ENCODE measurements around the gene SRGAP3. TPM values are rescaled to one million over a fixed set of nuclear protein-coding genes. Genes with fewer than 3 reads are reported as not detected.

The SRGAP3 gene
- total RNA-seq, 2 donors from 2014 or later, result 2.6 to 12.8 TPM

DNA sequence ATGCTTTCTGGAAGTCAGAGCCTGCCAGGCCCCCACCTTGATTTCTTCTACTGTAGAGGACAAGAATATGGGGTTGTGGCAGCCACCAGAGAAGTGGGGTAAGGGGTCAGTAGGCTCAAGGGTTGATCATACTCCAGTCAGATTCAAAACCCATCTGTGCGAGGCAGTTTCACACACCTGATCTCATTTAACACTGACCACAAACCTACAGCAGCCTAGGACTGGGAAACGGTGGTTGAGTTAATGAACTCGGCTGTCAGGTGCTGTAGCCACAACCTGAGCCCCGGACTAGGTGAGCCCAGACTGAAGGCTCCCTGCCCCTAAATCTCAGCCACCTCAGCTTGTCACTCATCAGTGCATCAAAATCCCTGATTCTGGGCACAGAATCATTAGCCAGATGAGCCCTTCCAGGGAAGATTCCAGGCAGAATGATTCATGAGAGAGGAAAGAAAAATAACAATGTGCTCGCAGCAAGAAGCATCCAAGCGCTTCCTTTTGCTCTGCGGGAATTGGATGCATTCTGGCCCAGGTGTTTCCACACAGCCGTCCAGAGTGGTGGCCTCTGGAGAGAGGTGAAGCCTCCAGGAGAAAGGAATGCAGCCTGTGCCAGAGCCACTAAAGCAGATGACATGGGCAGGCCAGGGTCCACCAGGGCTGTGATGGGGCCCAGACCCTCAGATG, 102.1 kb downstream of the SRGAP3 start:
- Histone ChIP-seq H3K9me3 (no peaks in the 10 kb centered on the region), H3K4me3 (no peak overlapping the region), H3K27me3 (replicated peaks; ENCODE audit: insufficient read depth) (no peaks in the 10 kb centered on the region), H3K4me1 (ENCODE audit: control insufficient read depth in 1 of 2, low read depth in 2 of 2) (peaks cover 0 to 2% of the 10 kb centered on the region in 2 donors), H3K36me3 (no peaks in the 10 kb centered on the region), H3K27ac (no peak overlapping the region)
- ATAC-seq (ENCODE audit: insufficient number of reproducible peaks, low FRiP score, low read depth), result no peak
- DNase-seq (ENCODE audit: low spot score), result no peak
- no peak for TF ChIP-seq CTCF (IDR thresholded peaks at IDR 0.05)

DNA sequence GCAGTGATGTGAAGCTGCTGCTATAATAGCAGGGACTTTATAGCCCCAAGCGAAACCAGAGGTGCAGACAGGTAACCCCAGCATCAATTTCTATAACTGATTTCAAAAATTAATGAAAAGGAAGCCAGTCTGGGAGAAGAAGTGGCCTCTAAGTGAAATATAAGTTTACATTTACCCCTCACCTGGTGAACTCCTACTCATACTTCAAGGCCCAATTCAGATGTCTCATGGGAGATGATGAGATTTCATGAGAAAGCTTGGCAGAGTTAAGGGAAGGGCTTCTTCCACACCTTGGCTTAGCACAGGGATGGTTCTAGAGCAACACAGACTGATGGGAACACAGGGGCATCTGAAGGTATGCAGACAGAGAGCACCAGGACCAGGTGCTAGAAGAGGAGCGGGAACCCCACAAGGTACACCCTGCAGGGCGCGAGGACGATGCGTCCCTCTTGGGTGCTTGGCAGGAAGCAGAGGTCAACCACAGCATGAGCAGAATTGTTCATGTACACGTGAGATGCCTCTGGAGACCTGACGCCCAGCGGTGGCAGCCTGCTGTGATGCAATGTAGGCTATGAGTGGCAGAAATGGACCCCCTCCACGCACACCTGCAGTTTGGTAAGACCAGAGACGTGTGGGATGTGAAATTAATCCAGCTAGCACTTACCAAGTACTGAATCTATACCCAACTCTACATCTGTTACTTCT, 102.9 kb downstream of the SRGAP3 start:
- TF ChIP-seq CTCF (IDR thresholded peaks at IDR 0.05), result no peak
- no peaks in the 10 kb centered on the region for H3K9me3 ChIP-seq
- no peak for ATAC-seq (ENCODE audit: insufficient number of reproducible peaks, low FRiP score, low read depth)
- H3K4me1 ChIP-seq (ENCODE audit: control insufficient read depth in 1 of 2, low read depth in 2 of 2), result peaks cover 5 to 11% of the 10 kb centered on the region in 2 donors
- no peaks in the 10 kb centered on the region for H3K36me3 ChIP-seq
- DNase-seq (ENCODE audit: low spot score), result no peak
- H3K4me3 ChIP-seq, result no peak overlapping the region
- no peaks in the 10 kb centered on the region for H3K27me3 ChIP-seq (replicated peaks; ENCODE audit: insufficient read depth)
- no peak overlapping the region for H3K27ac ChIP-seq

DNA sequence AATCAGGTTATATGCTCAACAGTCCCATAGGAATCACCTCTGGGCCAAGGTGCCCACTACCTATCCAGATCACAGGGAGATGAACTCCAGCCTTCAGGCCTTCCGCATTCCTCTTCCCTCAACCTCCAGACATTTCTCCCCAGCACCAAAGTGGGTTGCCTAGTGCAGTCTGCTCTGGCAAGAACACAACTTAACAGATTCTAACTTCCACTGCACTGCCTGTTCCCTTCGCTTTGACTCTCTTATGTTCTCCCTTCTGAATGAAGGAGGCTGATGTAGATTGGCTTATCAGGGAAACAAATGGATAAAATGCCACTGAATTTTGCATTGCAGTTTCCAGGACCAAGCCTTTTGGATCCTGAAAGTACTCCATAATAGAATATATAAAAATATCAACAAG, 106.3 kb downstream of the SRGAP3 start:
- Histone ChIP-seq H3K9me3 (peaks cover 3% of the 10 kb centered on the region), H3K27ac (no peak overlapping the region), H3K4me1 (ENCODE audit: control insufficient read depth in 1 of 2, low read depth in 2 of 2) (peaks cover 5 to 17% of the 10 kb centered on the region in 2 donors), H3K36me3 (no peaks in the 10 kb centered on the region), H3K27me3 (replicated peaks; ENCODE audit: insufficient read depth) (no peaks in the 10 kb centered on the region), H3K4me3 (no peak overlapping the region)
- DNase-seq (ENCODE audit: low spot score) (no peak), ATAC-seq (ENCODE audit: insufficient number of reproducible peaks, low FRiP score, low read depth) (no peak)
- TF ChIP-seq CTCF (IDR thresholded peaks at IDR 0.05), result no peak

DNA sequence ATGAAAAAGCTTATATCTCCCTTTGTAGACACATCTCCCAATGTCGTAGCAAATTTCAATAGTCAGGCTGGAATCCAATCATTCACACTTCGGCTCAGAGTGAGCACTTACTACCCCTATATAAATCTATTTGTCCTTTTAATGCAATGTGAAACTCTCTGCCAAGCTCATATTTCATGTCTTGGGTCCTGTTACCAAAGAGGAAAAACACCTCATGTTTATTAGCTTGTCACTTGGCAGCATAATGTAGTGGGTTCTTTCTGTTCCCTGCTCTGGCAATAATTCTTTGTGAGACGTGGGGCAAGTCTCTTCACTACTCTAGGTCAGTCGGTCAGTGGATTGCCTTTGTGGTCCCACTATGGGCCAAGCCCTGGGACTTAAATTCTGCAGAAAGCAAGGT, 107.1 kb downstream of the SRGAP3 start:
- Histone ChIP-seq H3K27ac (no peak overlapping the region), H3K36me3 (no peaks in the 10 kb centered on the region), H3K27me3 (replicated peaks; ENCODE audit: insufficient read depth) (no peaks in the 10 kb centered on the region), H3K4me1 (ENCODE audit: control insufficient read depth in 1 of 2, low read depth in 2 of 2) (peaks cover 5 to 17% of the 10 kb centered on the region in 2 donors), H3K9me3 (peaks cover 3% of the 10 kb centered on the region), H3K4me3 (no peak overlapping the region)
- TF ChIP-seq CTCF (IDR thresholded peaks at IDR 0.05), result no peak
- no peak for ATAC-seq (ENCODE audit: insufficient number of reproducible peaks, low FRiP score, low read depth)
- DNase-seq (ENCODE audit: low spot score), result no peak

DNA sequence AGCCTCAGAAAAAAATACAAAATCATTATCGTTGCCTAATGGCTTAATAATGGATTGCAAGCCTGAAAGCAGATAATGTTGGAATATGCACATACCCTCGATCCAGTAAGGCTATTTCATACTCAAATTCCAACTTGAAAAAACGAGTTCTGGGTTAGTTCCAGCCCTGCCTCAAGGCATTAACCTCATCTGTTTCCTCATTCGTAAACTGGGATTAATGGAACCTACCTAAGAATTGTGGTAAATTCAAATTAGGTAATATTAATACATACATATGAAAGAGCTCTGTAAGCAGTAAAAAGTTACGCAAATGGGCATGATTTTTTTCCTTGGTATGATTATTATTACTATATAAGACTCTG, 107.5 kb downstream of the SRGAP3 start:
- H3K9me3 ChIP-seq, result peaks cover 3% of the 10 kb centered on the region
- TF ChIP-seq CTCF (IDR thresholded peaks at IDR 0.05), result no peak
- H3K36me3 ChIP-seq, result no peaks in the 10 kb centered on the region
- peaks cover 5 to 17% of the 10 kb centered on the region in 2 donors for H3K4me1 ChIP-seq (ENCODE audit: control insufficient read depth in 1 of 2, low read depth in 2 of 2)
- DNase-seq (ENCODE audit: low spot score) (no peak), ATAC-seq (ENCODE audit: insufficient number of reproducible peaks, low FRiP score, low read depth) (no peak)
- H3K4me3 ChIP-seq, result no peak overlapping the region
- no peaks in the 10 kb centered on the region for H3K27me3 ChIP-seq (replicated peaks; ENCODE audit: insufficient read depth)
- no peak overlapping the region for H3K27ac ChIP-seq

Data from thoracic aorta (tissue), 2 donors.